ENCODE results near the gene PC. TPM values are rescaled to one million over a fixed set of nuclear protein-coding genes. Genes with fewer than 3 reads are reported as not detected.

PC gene
- polyA plus RNA-seq, 2 donors = 18.0 to 24.9 TPM

DNA sequence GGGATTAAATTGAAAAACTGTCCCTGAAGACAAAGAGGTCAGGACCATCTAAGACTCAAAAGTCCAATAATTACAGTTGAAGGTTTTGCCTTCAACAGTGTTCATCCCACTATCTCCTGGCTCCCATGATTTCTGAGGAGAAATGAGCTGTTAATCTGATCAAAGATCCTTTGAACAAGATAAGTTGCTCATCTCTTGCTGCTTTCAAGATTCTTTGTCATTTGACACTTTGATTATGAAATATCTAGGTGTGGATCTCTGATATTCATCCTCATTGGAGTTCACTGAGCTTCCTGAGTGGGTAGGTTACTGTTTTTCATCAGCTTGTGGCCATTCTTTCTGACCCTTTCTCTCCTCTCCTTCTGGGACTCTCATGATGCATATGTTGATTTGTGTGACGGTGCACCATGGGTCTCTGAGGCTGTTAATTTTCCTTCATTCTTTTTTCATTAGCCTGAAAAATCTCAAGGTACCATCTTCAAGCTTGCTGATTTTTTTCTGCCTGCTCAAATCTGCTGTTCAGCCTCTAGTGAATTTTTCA, 20.9 kb downstream of the PC start:
- no peaks in the 10 kb centered on the region for H3K4me1 ChIP-seq (ENCODE audit: control insufficient read depth in 2 of 2, insufficient read depth in 2 of 2, low read length in 1 of 2)
- 92 to 97% methylated on average over 1 of the region's 1 CpG for WGBS, 2 donors
- no peak overlapping the region for H3K27ac ChIP-seq (ENCODE audit: low read depth in 2 of 2, low read length in 1 of 2)
- no peak overlapping the region for H3K4me3 ChIP-seq (ENCODE audit: low read depth in 1 of 2, low read length in 2 of 2)
- H3K9me3 ChIP-seq (ENCODE audit: control insufficient read depth in 2 of 2, insufficient read depth in 1 of 2, low read depth in 1 of 2, low read length in 1 of 2) = no peaks in the 10 kb centered on the region
- no peaks in the 10 kb centered on the region for H3K27me3 ChIP-seq (ENCODE audit: control insufficient read depth in 1 of 2, insufficient read depth in 2 of 2, low read length in 2 of 2)
- no peaks in the 10 kb centered on the region for H3K36me3 ChIP-seq (ENCODE audit: control insufficient read depth in 2 of 2, insufficient read depth in 2 of 2, low read length in 1 of 2)

DNA sequence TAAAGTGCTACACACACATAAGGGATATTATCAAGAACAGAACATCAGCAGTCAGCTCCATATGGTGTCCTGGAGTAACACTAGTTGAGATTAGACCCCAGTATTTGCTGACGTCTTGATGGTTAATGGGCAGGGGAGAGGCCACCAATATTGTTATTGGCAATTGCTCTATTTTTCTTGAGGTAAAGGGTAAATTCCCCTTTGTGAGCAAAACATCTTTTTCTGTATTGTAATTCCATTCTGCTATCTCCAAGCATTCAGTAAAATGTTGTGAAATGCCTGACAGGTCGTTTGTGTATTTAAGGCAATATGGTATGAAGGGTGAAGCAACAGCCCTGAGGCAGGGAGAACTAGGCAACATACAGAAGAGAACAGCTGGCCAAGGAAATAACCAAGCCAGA, 21.9 kb downstream of the PC start:
- 47 to 51% methylated on average over 2 of the region's 2 CpGs for WGBS, 2 donors
- no peak overlapping the region for H3K27ac ChIP-seq (ENCODE audit: low read depth in 2 of 2, low read length in 1 of 2)
- no peaks in the 10 kb centered on the region for H3K27me3 ChIP-seq (ENCODE audit: control insufficient read depth in 1 of 2, insufficient read depth in 2 of 2, low read length in 2 of 2)
- no peaks in the 10 kb centered on the region for H3K36me3 ChIP-seq (ENCODE audit: control insufficient read depth in 2 of 2, insufficient read depth in 2 of 2, low read length in 1 of 2)
- no peak overlapping the region for H3K4me3 ChIP-seq (ENCODE audit: low read depth in 1 of 2, low read length in 2 of 2)
- no peaks in the 10 kb centered on the region for H3K9me3 ChIP-seq (ENCODE audit: control insufficient read depth in 2 of 2, insufficient read depth in 1 of 2, low read depth in 1 of 2, low read length in 1 of 2)
- no peaks in the 10 kb centered on the region for H3K4me1 ChIP-seq (ENCODE audit: control insufficient read depth in 2 of 2, insufficient read depth in 2 of 2, low read length in 1 of 2)

DNA sequence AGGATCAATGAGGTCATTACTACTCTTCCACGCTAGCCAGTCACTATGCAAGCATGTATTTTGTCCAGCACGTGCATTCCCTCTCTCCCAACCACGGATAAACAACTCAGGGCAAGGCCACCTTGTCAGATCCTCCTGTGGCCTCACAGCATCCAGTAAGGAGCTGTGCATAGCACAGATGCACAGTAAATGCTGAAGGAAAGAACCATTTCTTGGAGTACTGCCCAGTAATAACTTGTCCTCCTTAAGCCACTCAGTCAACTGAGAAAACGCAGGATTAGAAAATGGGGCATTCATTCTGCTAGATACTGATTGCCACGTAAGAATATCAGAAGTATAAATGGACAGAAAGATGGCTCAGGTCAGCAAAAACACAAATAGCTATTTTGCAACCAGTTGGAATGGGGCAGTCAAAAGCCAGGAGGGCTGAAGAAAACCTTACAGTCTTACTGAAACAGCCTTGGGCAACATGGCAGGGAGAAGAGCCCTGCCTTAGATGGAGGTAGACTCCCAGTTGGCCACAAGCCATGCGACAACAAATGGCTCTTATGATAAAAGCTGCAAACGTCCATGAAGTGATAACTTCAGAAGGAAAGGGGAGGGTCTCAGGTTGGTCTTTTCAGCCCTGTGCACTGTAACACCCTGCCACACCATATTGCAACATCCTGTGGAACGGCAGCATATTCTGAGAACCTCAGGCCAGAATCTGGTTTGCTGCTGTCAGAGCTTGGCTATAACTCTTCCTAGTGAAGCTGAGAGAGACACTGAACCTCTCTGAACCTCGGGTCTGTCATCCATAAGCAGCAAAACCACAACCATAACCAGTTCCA, 23.0 kb downstream of the PC start:
- 68% methylated on average over 9 of the region's 9 CpGs for WGBS, 2 donors
- H3K27me3 ChIP-seq (ENCODE audit: control insufficient read depth in 1 of 2, insufficient read depth in 2 of 2, low read length in 2 of 2) = no peaks in the 10 kb centered on the region
- no peak overlapping the region for H3K4me3 ChIP-seq (ENCODE audit: low read depth in 1 of 2, low read length in 2 of 2)
- H3K36me3 ChIP-seq (ENCODE audit: control insufficient read depth in 2 of 2, insufficient read depth in 2 of 2, low read length in 1 of 2) = no peaks in the 10 kb centered on the region
- H3K9me3 ChIP-seq (ENCODE audit: control insufficient read depth in 2 of 2, insufficient read depth in 1 of 2, low read depth in 1 of 2, low read length in 1 of 2) = no peaks in the 10 kb centered on the region
- H3K27ac ChIP-seq (ENCODE audit: low read depth in 2 of 2, low read length in 1 of 2) = no peak overlapping the region
- no peaks in the 10 kb centered on the region for H3K4me1 ChIP-seq (ENCODE audit: control insufficient read depth in 2 of 2, insufficient read depth in 2 of 2, low read length in 1 of 2)

DNA sequence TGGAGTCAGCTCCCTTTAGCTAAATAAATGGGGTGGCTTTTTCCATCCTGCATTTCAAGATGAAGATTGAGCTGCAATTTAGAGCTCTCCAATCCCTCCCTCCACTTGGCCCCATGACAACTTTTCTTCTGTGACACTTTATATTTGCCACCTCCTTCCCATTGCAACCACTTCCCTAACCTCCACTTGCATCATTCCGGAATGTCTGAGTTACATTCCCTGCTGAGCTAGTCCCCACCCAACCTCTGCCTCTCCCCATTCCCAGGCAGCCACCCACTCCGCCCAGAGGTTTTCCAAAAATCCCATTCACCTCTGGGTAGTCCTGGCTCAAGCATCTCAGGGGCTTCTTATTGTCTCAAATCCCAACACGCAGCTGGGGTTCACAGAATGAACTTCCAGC, 24.7 kb downstream of the PC start:
- Histone ChIP-seq H3K4me3 (ENCODE audit: low read depth in 1 of 2, low read length in 2 of 2) (no peak overlapping the region), H3K36me3 (ENCODE audit: control insufficient read depth in 2 of 2, insufficient read depth in 2 of 2, low read length in 1 of 2) (no peaks in the 10 kb centered on the region), H3K9me3 (ENCODE audit: control insufficient read depth in 2 of 2, insufficient read depth in 1 of 2, low read depth in 1 of 2, low read length in 1 of 2) (no peaks in the 10 kb centered on the region), H3K4me1 (ENCODE audit: control insufficient read depth in 2 of 2, insufficient read depth in 2 of 2, low read length in 1 of 2) (no peaks in the 10 kb centered on the region), H3K27ac (ENCODE audit: low read depth in 2 of 2, low read length in 1 of 2) (no peak overlapping the region), H3K27me3 (ENCODE audit: control insufficient read depth in 1 of 2, insufficient read depth in 2 of 2, low read length in 2 of 2) (no peaks in the 10 kb centered on the region)
- 88 to 93% methylated on average over 3 of the region's 3 CpGs for WGBS, 2 donors

DNA sequence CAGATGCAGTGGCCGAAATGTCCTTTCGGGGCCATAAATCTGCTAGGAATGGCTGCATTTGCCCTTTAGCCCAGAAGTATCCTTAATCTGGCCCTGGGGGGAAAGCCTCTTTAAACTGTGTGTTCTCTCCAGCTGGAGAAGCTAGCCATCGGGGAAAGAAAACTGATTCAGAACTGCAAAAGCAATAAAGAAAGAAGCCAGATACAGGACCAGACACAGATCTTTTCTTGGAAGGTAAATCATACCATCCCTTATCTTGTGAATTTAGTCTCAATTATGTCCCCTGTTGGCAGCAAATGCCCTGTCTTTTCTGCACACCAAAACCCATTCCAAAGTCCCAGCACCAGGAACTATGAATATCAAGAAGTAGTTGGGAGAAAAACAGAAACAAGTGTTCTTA, 25.6 kb downstream of the PC start:
- H3K9me3 ChIP-seq (ENCODE audit: control insufficient read depth in 2 of 2, insufficient read depth in 1 of 2, low read depth in 1 of 2, low read length in 1 of 2) = no peaks in the 10 kb centered on the region
- no peaks in the 10 kb centered on the region for H3K4me1 ChIP-seq (ENCODE audit: control insufficient read depth in 2 of 2, insufficient read depth in 2 of 2, low read length in 1 of 2)
- 89 to 94% methylated on average over 3 of the region's 3 CpGs for WGBS, 2 donors
- H3K27me3 ChIP-seq (ENCODE audit: control insufficient read depth in 1 of 2, insufficient read depth in 2 of 2, low read length in 2 of 2) = no peaks in the 10 kb centered on the region
- no peak overlapping the region for H3K4me3 ChIP-seq (ENCODE audit: low read depth in 1 of 2, low read length in 2 of 2)
- H3K36me3 ChIP-seq (ENCODE audit: control insufficient read depth in 2 of 2, insufficient read depth in 2 of 2, low read length in 1 of 2) = no peaks in the 10 kb centered on the region
- H3K27ac ChIP-seq (ENCODE audit: low read depth in 2 of 2, low read length in 1 of 2) = no peak overlapping the region

DNA sequence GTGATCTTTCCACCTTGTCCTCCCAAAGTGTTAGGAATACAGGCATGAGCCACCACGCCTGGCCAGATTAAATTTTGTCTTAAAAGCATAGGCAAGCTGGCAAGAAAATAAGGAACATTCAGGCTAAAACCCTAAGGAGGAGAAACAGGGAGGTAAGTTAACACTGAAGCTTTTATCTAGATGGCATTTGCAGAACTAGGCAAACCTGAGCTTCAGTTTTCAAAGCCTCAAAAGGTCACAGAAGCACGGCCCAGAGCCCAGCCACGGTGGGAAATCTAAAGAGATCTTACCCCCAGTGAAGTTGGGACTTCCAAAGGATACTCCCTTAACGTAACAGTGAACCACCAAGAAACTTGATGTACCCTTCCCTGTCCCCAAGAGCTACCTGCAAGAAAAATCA, 28.4 kb downstream of the PC start:
- H3K4me1 ChIP-seq (ENCODE audit: control insufficient read depth in 2 of 2, insufficient read depth in 2 of 2, low read length in 1 of 2) = no peaks in the 10 kb centered on the region
- H3K27me3 ChIP-seq (ENCODE audit: control insufficient read depth in 1 of 2, insufficient read depth in 2 of 2, low read length in 2 of 2) = no peaks in the 10 kb centered on the region
- H3K9me3 ChIP-seq (ENCODE audit: control insufficient read depth in 2 of 2, insufficient read depth in 1 of 2, low read depth in 1 of 2, low read length in 1 of 2) = no peaks in the 10 kb centered on the region
- no peak overlapping the region for H3K27ac ChIP-seq (ENCODE audit: low read depth in 2 of 2, low read length in 1 of 2)
- H3K36me3 ChIP-seq (ENCODE audit: control insufficient read depth in 2 of 2, insufficient read depth in 2 of 2, low read length in 1 of 2) = no peaks in the 10 kb centered on the region
- 66 to 67% methylated on average over 4 of the region's 4 CpGs for WGBS, 2 donors
- no peak overlapping the region for H3K4me3 ChIP-seq (ENCODE audit: low read depth in 1 of 2, low read length in 2 of 2)

DNA sequence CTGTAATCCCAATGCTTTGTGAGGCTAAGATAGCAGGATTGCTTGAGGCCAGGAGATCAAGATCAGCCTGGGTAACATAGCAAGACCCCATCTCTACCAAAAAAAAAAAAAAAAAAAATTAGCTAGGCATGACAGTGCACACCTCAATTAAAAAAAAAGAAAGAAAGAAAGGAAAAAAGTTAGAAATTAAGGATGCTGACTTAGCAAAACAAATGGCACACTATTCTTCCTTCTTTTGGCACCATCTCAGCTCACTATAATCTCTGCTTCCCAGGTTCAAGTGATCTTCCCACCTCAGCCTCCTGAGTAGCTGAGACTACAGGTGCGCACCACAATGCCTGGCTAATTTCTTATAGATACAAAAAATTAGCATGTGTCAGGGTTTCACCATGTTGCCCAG, 33.9 kb downstream of the PC start:
- no peaks in the 10 kb centered on the region for H3K4me1 ChIP-seq (ENCODE audit: control insufficient read depth in 2 of 2, insufficient read depth in 2 of 2, low read length in 1 of 2)
- no peaks in the 10 kb centered on the region for H3K36me3 ChIP-seq (ENCODE audit: control insufficient read depth in 2 of 2, insufficient read depth in 2 of 2, low read length in 1 of 2)
- no peaks in the 10 kb centered on the region for H3K9me3 ChIP-seq (ENCODE audit: control insufficient read depth in 2 of 2, insufficient read depth in 1 of 2, low read depth in 1 of 2, low read length in 1 of 2)
- H3K27ac ChIP-seq (ENCODE audit: low read depth in 2 of 2, low read length in 1 of 2) = no peak overlapping the region
- H3K4me3 ChIP-seq (ENCODE audit: low read depth in 1 of 2, low read length in 2 of 2) = no peak overlapping the region
- no peaks in the 10 kb centered on the region for H3K27me3 ChIP-seq (ENCODE audit: control insufficient read depth in 1 of 2, insufficient read depth in 2 of 2, low read length in 2 of 2)
- WGBS, 2 donors = 91 to 96% methylated on average over 1 of the region's 1 CpG

DNA sequence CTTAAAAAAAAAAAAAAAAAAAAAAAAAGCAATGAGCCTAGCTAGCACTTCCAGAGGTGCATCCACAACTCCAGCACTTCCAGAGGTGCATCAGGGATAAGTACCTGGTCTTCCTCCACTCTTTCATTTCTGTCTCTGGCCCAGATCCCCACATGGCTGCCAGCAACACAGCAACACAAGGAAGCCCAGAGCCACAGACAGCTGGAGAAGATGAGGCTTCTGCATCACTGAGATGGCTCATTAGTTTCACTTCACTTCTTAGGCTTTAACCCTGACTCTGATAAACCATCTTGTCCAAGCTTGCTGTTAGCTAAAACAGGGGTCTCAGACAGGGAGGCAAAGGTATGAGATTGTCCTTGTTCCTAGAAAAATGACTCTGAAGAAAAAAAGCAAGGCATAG, 35.6 kb downstream of the PC start:
- H3K9me3 ChIP-seq (ENCODE audit: control insufficient read depth in 2 of 2, insufficient read depth in 1 of 2, low read depth in 1 of 2, low read length in 1 of 2) = no peaks in the 10 kb centered on the region
- H3K4me3 ChIP-seq (ENCODE audit: low read depth in 1 of 2, low read length in 2 of 2) = no peak overlapping the region
- no peaks in the 10 kb centered on the region for H3K27me3 ChIP-seq (ENCODE audit: control insufficient read depth in 1 of 2, insufficient read depth in 2 of 2, low read length in 2 of 2)
- no peak overlapping the region for H3K27ac ChIP-seq (ENCODE audit: low read depth in 2 of 2, low read length in 1 of 2)
- H3K4me1 ChIP-seq (ENCODE audit: control insufficient read depth in 2 of 2, insufficient read depth in 2 of 2, low read length in 1 of 2) = no peaks in the 10 kb centered on the region
- no peaks in the 10 kb centered on the region for H3K36me3 ChIP-seq (ENCODE audit: control insufficient read depth in 2 of 2, insufficient read depth in 2 of 2, low read length in 1 of 2)

DNA sequence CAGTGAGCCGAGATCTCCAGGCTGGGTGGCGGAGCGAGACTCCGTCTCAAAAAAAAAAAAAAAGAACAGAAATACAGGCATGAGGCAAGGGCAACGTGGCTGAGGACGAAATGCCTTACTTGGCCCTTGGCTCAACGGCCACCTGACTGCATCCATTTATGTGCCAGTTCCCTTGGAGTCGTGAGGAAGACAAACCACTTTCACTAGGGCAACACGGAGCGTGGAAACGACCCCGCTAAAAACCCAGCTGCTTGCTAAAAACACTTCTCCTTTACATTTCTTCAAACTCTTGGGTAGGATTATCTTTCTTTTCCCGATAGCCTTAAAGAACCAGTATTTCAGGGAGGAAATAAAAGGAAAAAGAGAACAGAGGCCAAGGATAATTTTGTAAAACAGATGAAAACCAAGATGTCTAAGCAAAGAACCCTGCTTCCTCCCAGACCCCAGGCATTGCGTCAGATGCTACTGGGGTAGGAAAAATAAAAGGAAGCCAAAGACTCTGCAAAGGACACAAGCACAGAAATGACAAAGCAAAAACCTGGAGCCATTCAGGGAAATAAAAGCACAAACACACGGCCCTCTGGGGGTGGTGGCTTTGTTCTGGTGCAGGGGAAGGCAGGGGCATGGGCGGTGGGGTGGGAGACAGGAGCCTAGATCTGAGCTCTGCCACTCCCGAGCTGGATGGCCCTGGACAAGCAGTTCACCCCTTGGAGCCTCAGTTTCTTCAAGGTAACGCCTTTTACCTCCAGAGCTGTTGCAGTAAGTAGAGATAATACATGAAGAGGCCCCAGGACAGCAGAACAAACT, 37.0 kb downstream of the PC start:
- H3K4me1 ChIP-seq (ENCODE audit: control insufficient read depth in 2 of 2, insufficient read depth in 2 of 2, low read length in 1 of 2) = no peaks in the 10 kb centered on the region
- no peaks in the 10 kb centered on the region for H3K36me3 ChIP-seq (ENCODE audit: control insufficient read depth in 2 of 2, insufficient read depth in 2 of 2, low read length in 1 of 2)
- H3K27me3 ChIP-seq (ENCODE audit: control insufficient read depth in 1 of 2, insufficient read depth in 2 of 2, low read length in 2 of 2) = no peaks in the 10 kb centered on the region
- 85 to 87% methylated on average over 18 of the region's 18 CpGs for WGBS, 2 donors
- no peaks in the 10 kb centered on the region for H3K9me3 ChIP-seq (ENCODE audit: control insufficient read depth in 2 of 2, insufficient read depth in 1 of 2, low read depth in 1 of 2, low read length in 1 of 2)
- H3K27ac ChIP-seq (ENCODE audit: low read depth in 2 of 2, low read length in 1 of 2) = no peak overlapping the region
- H3K4me3 ChIP-seq (ENCODE audit: low read depth in 1 of 2, low read length in 2 of 2) = no peak overlapping the region
